ENCODE data around the gene DUS1L.

Gene DUS1L

DNA sequence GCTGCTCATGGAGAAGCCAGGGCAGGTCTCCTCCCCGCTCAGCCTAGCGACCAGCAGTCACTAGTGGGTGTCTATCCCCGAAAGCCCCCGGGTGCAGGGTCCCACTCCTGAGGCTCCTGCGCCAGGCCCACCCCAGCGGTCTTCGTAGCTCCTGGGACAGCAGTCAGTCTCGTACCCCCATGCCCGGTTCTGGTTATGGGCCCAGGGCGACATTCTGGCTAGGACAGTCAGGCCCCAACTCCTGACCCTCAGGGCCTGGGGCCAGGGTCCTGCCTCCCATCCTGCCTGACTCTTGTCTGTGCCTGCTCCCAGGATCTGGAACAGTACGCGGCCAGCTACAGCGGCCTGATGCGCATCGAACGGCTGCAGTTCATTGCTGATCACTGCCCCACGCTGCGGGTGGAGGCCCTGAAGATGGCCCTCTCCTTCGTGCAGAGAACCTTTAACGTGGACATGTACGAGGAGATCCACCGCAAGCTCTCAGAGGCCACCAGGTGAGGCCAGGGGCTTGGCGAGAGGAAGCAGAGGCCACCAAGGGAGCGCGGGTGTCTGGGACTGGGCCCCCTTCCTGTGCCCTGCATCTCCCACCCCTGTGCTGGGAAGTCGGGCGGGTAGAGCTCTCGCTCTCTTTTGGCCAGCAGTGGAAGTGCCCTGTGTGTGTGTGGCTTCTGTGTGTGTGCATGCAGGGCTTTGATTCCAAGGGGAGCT, 11.9 kb downstream of the DUS1L start:
- no peak for DNase-seq (ENCODE audit: low read depth)
- H3K4me3 ChIP-seq (ENCODE audit: low read depth, low read length) = peak overlapping the region; percentile 77
- TF ChIP-seq, protein P1, sequence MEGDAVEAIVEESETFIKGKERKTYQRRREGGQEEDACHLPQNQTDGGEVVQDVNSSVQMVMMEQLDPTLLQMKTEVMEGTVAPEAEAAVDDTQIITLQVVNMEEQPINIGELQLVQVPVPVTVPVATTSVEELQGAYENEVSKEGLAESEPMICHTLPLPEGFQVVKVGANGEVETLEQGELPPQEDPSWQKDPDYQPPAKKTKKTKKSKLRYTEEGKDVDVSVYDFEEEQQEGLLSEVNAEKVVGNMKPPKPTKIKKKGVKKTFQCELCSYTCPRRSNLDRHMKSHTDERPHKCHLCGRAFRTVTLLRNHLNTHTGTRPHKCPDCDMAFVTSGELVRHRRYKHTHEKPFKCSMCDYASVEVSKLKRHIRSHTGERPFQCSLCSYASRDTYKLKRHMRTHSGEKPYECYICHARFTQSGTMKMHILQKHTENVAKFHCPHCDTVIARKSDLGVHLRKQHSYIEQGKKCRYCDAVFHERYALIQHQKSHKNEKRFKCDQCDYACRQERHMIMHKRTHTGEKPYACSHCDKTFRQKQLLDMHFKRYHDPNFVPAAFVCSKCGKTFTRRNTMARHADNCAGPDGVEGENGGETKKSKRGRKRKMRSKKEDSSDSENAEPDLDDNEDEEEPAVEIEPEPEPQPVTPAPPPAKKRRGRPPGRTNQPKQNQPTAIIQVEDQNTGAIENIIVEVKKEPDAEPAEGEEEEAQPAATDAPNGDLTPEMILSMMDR (conservative IDR thresholded peaks at IDR 0.05; ENCODE audit: low read depth, low read length) = no peak

DNA sequence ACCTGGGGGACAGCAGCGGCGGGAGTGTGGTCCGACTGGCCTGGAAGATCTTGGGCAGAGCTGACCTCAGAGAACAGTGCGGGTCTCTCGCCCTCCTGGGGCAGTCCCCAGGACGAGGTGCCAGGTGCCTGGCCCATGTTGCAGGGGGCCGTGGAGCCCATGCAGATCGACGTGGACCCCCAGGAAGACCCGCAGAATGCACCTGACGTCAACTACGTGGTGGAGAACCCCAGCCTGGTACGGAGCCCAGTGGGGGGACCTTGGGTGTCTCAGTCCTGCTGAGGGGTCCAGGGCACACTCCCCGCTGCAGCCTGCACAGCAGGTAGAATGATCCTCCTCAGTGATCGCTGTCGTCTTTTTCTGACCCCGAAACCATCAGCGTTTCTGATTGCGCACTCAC, 12.5 kb downstream of the DUS1L start:
- no peak for DNase-seq (ENCODE audit: low read depth)
- TF ChIP-seq, protein P1 (conservative IDR thresholded peaks at IDR 0.05; ENCODE audit: low read depth, low read length) = no peak
- peak overlapping the region; percentile 77 for H3K4me3 ChIP-seq (ENCODE audit: low read depth, low read length)

DNA sequence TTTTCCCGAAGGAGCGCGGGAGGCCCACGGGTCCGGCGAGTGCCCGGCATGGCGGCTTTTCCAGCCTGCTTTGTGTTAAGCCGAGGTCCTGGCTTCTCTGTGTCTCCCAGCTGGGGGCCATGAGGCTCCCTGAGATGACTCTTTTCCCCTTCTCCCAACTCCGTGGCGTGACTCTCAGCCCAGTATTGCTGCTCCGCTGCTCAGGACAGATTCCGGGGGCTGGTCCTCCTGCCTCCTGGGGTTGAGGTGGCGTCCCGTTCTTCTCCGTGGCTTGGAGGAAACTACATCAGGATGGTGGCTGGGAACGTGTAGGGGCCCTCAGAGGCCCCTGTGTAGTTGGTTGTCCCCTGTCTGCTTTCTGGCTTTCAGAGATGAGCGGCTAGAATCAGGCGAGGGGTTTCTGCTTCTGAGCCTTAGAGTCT, 13.0 kb downstream of the DUS1L start:
- H3K4me3 ChIP-seq (ENCODE audit: low read depth, low read length) = peak overlapping the region; percentile 77
- no peak for DNase-seq (ENCODE audit: low read depth)
- TF ChIP-seq, protein P1 (conservative IDR thresholded peaks at IDR 0.05; ENCODE audit: low read depth, low read length) = no peak

DNA sequence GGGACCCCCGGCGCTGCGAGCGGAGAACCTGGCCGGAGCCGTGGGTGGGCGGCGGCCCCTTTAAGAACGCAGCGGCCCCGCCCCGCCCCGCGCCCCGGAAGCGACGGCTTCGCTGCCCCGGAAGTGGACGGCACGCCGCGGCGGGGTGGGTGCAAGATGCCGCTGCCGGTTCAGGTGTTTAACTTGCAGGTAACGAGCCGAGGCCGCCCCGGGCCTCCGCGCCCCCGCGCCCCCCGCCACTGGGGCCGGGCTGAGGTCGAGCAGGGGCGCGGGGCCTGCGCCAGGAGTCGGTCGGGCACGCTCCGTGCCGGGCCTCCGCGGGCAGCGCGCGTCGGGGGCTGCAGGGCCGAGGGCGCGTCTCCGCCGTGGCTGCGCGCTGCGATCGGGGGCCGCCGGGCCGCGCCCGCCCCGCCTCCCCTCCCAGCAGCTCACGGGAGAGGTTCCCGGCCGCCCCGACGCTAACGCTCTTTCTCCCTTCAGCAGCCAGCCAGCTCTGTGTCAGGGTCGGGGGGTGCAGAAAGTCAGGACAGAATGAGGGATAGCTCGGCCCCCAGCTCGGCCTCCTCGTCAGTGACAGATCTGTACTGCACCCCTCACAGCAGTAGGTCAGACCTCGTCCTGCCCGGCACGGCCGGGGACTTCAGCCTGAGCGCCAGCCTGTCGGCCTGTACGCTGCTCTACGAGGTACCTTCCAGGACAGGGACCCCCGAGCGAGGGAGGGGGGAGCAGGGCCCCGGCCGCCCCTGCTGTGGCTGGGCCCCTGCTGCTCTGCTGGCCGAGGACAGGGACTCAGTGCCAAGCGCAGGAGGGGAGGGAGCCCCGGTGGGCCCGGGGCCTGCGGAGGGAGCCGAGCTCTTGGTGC, 13.6 kb downstream of the DUS1L start, which contains the start of the genes GPS1 and RFNG:
Gene GPS1 (plus strand): TSS at position 123 of the 862 bp plus-strand sequence. CDS start 34 bp downstream, at position 157.
Gene RFNG (minus strand): TSS at position 36 of the 862 bp plus-strand sequence. CDS start 45 bp downstream, outside the sequence.
- TF ChIP-seq, protein P1 (conservative IDR thresholded peaks at IDR 0.05; ENCODE audit: low read depth, low read length) = no peak
- peak; percentile 59 for DNase-seq (ENCODE audit: low read depth)
- peak within 1 kb of the TSS; percentile 77 for H3K4me3 ChIP-seq (ENCODE audit: low read depth, low read length)

DNA sequence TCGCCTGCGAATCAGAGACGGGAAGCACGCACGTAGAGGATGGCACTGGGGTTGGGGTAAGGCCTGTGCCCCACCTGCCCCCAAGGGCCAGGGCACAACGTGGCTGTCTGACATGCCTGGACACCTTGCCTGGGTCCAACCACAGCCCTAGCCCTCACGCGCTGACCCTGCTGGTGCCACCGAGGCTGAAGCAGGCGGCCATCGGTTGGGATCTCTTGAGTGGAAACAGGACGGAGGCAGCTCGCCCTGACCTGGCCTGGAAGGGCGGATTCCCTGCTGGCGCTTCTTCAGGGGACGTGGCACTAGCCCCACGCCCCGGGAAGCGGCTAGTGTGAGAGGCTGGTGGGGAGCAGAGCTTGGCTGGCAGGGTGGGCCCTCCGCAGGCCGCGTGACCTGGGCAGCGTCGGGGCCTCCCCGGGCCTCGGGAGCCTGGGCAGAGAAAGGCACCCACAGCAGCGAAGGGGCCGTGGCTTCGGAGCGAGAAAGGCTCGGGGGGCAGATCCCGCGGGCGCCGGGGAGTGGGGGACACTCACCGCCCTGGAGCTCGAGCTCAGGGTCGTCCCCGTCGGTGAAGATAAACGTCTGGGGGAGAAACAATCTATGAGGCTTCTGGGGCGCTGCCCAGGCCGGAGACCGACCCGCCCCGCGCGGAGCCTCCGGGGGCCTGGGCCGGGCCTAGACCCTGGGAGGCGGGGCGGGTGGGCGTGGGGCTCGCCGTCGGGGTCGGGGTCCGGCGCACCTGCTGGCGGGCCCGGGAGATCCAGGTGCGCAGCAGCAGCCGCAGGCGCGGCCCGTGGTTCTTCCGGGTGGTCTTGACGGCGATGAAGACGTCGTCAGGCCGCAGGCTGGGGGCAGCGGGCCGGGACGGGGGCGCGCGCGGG, 14.6 kb downstream of the DUS1L start:
- TF ChIP-seq, protein P1 (conservative IDR thresholded peaks at IDR 0.05; ENCODE audit: low read depth, low read length) = no peak
- peak overlapping the region; percentile 77 for H3K4me3 ChIP-seq (ENCODE audit: low read depth, low read length)
- no peak for DNase-seq (ENCODE audit: low read depth)

DNA sequence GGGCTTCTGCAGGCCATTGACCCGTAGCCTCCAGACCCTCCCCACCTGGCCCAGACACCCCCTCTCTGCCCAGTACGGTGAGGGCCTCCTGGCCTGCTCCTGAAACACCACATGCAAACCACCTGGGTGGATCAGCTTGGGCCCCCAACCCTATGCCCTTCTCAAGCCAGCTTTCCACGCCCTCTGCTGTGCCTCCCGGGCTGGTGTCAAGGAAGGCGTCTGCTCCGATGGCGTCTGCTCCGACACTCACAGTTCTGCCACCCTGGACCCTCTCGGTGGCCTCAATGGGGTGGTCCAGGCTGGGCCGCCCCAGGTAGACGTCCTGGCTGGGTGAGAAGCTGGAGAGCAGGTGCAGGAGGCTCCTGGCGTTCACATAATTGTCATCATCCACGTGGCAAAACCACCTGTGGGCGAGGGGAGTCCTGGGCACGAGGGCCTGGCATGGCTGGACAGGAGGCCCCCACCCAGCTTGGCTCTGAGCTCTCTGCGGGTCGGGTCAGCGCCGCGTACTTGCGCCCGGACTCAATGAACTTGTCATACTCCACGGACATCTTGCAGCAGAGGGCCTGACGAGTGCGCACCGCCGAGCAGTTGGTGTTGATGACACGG, 15.3 kb downstream of the DUS1L start:
- peak overlapping the region; percentile 77 for H3K4me3 ChIP-seq (ENCODE audit: low read depth, low read length)
- no peak for DNase-seq (ENCODE audit: low read depth)
- TF ChIP-seq, protein P1 (conservative IDR thresholded peaks at IDR 0.05; ENCODE audit: low read depth, low read length) = no peak

Data from choroid plexus epithelial cell (primary cell).